HL-60 (cell line): ENCODE results near the gene LCNL1.

ENCODE experiments used
- GABPA ChIP-seq: IDR thresholded peaks from 2 replicates; pipeline ENCODE4 v1.6.1; 2012; ENCODE audit warnings: low read depth
- POLR2AphosphoS5 ChIP-seq: IDR thresholded peaks from 2 replicates; pipeline ENCODE4 v1.6.1; 2012; ENCODE audit warnings: low read depth
- TF ChIP-seq, protein P1 (sequence below): IDR thresholded peaks from one replicate; pipeline ENCODE4 v1.5.1; 2011; ENCODE audit warnings: low read length, control low read depth, inconsistent platforms; ENCODE audit not compliant: insufficient read depth
- TF ChIP-seq, protein P2 (sequence below): IDR thresholded peaks from 2 replicates; pipeline ENCODE4 v1.6.1; 2012; ENCODE audit warnings: low read depth; ENCODE audit not compliant: insufficient replicate concordance

DNA sequence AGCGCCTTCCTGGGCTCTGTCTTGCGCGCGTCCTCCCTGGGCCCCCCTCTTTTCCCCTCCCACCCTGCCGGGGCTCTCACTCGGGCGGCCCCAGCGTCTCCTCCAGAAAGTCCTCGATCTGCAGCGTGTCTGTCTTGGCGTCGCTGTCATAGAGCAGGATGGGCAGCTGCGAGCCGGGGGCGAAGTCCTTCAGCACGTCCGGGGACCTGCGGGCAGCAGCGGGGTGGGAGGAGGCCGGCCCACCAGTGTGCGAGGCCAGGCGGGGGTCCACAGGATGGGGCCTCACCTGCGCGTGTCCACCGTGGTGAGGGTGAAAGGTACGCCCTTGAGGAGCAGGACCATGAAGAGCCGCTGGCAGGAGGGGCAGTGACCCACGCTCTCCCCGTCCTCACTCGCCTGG lies 12.6 kb downstream of the LCNL1 start:
- TF ChIP-seq, protein P1, sequence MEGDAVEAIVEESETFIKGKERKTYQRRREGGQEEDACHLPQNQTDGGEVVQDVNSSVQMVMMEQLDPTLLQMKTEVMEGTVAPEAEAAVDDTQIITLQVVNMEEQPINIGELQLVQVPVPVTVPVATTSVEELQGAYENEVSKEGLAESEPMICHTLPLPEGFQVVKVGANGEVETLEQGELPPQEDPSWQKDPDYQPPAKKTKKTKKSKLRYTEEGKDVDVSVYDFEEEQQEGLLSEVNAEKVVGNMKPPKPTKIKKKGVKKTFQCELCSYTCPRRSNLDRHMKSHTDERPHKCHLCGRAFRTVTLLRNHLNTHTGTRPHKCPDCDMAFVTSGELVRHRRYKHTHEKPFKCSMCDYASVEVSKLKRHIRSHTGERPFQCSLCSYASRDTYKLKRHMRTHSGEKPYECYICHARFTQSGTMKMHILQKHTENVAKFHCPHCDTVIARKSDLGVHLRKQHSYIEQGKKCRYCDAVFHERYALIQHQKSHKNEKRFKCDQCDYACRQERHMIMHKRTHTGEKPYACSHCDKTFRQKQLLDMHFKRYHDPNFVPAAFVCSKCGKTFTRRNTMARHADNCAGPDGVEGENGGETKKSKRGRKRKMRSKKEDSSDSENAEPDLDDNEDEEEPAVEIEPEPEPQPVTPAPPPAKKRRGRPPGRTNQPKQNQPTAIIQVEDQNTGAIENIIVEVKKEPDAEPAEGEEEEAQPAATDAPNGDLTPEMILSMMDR: no peak
- TF ChIP-seq POLR2AphosphoS5 (no peak), GABPA (no peak)
- TF ChIP-seq, protein P2, sequence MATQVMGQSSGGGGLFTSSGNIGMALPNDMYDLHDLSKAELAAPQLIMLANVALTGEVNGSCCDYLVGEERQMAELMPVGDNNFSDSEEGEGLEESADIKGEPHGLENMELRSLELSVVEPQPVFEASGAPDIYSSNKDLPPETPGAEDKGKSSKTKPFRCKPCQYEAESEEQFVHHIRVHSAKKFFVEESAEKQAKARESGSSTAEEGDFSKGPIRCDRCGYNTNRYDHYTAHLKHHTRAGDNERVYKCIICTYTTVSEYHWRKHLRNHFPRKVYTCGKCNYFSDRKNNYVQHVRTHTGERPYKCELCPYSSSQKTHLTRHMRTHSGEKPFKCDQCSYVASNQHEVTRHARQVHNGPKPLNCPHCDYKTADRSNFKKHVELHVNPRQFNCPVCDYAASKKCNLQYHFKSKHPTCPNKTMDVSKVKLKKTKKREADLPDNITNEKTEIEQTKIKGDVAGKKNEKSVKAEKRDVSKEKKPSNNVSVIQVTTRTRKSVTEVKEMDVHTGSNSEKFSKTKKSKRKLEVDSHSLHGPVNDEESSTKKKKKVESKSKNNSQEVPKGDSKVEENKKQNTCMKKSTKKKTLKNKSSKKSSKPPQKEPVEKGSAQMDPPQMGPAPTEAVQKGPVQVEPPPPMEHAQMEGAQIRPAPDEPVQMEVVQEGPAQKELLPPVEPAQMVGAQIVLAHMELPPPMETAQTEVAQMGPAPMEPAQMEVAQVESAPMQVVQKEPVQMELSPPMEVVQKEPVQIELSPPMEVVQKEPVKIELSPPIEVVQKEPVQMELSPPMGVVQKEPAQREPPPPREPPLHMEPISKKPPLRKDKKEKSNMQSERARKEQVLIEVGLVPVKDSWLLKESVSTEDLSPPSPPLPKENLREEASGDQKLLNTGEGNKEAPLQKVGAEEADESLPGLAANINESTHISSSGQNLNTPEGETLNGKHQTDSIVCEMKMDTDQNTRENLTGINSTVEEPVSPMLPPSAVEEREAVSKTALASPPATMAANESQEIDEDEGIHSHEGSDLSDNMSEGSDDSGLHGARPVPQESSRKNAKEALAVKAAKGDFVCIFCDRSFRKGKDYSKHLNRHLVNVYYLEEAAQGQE: no peak
